NCI-H748 treated with DMSO at 0.1 percent for 48 hours (cell line): ENCODE results near the gene APBA1.

Experiments used
- DNase-seq: peaks from one replicate; lab custom pipeline; 2025; lab: John Stamatoyannopoulos, UW

APBA1 gene

DNA sequence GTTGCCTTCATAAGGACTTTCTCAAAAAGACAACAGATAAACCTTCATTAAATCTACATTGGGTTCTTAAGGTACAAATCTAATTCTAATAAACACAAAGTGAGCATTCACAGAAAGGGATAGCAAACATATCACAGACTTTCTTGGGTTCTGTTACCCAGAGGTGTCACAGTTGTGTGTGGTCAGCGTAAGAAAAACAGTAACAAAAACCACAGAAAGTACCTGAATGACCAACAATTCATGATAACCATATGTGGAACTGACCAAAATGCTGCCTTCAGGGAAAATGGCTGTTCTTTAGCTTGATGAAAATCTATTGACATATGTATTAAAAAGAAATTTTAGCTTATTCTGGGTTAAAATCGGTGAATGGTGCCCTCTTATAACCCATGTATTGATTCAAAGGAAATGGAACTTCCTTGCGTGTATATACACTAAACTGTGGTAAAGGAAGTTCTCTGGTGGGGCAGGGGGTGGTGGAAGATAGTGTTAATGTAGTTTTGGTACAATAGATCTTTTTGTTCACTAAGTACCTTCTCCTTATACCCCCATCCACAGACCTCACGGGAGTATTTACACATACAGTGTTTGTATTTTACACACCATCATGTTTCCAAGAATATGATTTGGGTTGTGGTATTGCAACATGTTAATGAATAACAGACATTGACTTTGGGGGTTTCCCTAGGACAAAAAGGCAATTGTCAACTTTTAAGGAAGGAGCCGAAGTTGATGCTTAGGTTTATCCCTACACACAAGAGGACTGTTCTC, 152.5 kb downstream of the APBA1 start:
- DNase-seq, result no peak

DNA sequence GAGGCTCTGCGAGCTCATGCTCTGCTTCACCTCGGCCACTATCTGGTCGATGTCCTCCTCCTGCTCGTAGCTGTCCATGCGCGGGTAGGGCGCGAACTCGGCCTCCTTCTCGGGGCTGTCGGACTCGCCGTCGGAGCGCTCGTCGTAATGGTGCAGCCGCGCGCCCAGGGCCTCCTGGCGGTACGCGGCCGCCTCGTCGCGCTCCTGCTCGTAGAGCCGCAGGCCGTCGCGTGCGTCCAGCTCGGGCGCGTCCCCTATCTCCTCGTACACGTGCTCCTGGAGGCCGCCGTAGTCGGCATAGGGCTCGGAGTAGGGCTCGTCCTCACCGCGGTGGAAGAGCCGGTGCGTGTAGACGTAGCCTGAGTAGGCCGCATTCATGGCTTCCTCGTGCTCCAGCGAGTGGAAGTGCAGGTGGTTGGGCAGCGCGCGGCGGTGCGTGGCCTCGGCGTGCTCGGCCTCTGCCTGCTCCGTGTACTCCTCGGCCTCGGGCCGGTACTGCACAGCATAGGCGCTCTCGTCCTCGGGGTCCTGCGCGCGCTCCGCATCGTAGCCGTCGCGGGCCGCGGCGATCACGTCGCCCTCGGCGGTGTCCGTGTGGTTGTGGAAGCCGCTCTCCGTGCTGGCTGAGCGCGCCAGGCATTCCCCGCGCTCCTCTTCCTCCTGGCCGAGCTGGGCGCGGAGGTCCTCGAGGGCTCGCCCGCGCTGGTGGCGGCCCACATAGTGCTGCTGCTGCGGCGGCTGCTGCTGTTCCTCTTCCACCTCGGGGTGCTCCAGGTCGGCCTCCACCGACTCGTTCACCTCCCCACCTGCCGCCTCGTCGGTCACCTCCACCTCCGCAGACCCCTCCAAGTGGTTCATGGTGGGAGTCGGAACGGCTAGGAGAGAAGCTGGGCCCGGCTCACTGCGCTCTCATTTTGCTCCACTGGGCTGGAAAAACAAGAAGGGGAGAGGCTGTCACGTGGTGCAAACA, 155.5 kb downstream of the APBA1 start:
- no peak for DNase-seq

DNA sequence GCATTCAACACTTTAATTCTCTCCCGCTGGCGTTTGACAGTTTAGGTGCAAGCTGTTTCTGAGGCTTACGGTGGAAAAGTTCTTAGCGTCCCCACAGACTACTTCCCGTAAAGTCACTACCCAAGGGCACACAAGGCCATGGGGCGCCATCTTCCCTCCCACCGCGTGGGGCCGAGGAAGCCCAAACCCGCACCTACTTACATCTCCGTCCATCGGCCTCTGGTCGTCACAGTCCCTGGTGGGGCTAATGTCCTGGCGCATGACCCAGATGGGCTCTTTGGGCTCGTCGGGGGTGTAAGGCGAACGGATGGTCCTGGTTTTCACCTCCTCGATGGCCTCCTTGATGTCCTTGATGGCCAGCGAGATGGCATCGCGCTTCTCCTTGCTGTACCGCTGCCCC, 156.4 kb downstream of the APBA1 start:
- no peak for DNase-seq

DNA sequence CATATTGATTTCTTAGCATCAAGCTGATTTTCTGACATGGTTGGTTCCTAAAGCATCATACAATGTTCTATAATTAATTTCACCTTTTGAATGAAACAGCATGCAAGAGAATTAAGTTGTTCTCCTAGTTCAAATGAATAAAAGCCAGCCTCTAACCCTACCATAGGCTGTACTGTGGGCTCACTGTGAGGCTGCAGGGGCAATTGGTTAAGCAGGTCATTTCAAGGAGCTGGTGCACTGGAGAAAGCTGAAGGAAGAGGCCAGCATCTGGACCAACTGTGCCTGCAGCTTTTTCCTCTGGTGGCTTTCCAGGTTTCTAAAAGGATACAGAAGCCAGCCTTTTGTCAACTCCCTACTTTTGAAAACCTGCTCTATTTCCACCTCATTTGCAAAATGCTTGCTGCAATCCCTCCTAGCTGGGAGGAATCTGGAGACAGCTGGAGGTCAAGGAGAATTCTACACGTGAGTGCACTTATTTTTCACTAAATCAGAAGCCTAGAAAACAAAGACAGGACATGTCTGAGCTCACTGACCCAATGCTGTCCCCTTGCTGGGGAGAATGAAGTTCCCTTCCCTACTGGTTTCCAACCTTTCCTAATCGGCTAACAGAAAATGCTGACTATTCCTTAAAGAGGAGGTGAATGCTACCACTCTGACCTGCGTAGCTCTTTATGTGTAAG, 158.9 kb downstream of the APBA1 start:
- DNase-seq, result no peak

DNA sequence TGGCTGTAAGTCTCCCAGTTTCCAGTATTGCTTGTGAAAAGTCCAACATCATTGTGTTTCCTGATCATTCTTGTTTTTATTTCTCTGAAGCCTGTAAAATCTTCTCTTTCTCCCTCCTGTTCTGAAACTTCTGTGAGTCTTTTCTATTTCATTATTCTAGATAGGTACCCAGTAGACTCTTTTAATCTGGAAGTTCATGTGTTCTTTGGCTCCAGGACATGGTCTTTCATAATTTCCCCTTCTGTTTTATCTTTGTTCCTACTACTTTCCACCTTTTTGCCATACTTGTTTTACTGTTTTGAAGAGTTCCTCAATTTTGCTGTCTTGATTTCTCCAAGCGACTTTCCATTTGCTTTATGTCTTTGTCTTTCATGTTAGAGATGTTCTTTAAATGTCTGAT, 168.1 kb downstream of the APBA1 start:
- no peak for DNase-seq

DNA sequence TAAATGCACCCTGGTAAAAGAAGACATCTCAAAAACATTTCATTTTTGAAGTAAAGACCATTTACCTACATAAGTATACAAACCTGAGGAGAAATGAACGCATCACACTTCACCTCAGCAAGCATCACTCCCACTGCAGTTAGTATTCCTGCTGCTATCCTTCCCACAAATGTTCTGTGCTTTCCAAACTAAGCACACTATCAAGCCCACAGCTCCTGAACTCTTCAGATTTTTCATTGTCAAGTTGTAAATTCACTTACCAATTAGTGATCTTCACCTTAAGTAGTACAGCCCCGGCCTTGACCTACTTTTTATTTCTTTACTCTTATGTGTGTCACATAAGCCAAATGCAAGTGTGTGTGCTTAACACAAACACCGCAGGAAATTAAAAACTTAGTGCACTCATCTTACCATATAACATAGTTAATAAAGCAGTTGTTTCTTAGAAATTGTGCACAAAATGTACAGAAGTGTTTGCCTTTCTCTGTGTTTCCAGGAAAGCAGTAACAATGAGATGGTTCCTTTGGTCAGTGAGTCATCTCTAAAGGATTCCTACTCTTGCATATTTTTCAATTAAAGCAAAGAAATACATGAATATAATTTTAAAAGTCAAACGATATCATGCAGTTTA, 169.4 kb downstream of the APBA1 start:
- no peak for DNase-seq

DNA sequence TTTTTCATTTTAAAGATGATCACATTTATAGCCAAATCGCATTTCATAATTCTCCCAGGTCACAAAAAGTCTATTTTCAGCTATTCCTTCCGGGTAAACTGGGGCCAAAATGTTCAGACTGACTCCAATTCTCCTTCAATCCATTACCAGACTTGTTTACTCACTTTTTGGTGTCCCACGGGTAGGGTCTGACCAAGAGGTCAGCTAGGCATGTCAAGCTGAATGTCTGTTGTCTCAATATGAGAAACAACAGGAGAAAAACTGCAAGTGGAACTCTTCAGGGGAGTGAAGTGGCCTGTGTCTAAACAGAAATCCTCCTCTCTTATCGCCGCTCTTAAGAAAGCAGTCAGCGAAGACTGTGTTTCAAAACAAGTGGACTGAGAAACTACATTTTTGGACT, 171.3 kb downstream of the APBA1 start:
- no peak for DNase-seq

DNA sequence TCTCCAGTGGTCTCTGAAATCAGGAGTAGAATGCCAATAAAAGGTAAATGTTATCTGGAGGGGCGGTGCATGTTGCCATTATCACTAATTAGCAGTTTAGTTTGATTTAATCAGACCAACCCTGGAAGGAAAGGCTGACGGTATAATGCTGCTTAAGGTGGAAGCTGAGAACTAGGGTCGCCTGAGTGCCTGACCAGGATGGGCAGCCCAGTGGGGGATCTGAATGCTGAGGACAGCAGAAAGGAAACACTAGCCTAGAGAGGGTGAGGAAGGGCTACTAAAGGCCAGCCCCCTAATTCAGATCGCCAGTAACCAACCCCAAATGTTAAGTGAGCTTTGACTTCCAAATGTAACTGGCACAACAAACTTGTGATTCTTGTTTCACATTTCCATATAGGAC, 172.2 kb downstream of the APBA1 start:
- no peak for DNase-seq

DNA sequence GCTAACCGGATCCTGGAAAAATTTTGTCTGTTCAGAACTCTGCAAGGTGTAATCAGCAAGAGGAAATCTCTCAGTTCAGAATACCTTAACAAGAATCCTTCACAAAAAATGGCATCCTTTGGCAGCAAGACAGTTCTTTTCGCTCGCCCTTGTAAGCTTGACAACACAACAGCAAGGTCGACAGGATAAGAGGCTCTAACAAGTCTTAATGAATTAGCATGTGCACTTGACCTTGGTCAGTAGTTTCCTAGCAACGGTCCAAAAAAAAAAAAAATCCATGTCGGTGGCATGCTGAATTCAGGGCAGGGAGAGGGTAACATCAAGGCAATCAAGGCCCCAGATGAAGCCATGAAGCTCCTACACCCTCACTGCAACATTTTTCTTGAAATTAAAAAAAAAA, 172.8 kb downstream of the APBA1 start:
- peak; percentile 36 for DNase-seq

DNA sequence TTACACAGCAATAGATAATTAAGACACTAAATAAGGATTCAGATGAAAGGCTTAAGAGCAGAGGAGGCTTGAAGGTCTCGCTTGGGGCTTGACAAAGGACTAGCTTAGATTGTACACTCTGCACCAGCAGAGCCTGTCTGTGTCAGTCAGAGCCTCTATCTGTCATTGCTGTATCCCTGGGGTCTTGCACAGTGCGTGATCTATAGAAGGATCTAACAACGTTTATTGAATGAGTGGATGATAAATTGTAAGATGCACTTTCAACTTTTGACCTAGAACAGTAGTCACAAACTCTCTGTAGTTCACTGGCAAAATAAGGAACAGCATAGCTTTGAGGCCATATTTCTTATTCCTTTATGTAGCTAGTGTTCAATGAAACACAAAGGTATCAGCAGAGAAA, 173.7 kb downstream of the APBA1 start:
- no peak for DNase-seq

DNA sequence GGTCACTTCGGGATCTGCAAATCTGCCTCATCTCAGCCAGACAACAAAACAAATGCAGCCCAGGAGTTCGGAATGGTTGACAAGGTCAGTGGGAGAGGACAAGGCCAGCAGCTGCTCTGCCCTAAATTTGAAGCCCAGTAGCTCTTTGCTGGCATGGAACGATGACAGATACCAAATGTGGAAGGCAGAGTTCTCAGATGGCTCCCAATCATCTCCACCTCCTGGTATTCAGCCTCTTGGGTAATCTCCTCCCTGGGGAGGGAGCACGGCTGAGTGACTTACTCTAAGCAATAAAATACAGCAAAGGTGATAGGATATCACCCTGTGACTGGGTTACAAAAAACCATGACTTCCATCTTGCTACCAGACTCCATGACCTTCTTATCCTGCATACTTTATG, 174.4 kb downstream of the APBA1 start:
- no peak for DNase-seq

DNA sequence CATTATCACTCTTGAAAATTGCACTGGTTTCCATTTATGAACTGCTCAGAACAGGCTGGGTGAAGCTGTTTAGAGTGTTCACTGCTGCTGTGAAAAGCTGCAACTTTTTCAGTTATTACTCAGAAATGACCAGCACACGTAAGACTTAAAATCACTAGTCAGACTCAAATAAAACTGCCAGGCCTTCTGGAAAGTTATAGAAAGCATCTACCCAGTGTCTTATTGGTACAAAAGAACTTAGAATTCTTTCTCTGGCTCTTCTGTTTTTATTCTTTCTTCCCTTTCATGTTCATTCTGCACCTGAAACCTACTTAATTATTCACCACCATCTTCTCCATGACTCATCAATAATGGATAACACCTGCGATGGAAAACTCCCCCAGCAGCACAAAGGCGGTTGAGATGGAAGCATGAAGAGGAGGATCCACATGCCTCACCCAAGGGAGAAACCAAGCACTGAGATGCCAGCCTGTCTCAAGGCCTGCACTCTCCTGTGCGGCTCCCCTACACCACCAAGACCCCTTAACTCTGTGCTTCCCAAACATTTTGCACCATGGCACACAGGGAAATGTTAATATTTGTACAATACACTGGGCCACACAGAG, 175.2 kb downstream of the APBA1 start:
- no peak for DNase-seq

DNA sequence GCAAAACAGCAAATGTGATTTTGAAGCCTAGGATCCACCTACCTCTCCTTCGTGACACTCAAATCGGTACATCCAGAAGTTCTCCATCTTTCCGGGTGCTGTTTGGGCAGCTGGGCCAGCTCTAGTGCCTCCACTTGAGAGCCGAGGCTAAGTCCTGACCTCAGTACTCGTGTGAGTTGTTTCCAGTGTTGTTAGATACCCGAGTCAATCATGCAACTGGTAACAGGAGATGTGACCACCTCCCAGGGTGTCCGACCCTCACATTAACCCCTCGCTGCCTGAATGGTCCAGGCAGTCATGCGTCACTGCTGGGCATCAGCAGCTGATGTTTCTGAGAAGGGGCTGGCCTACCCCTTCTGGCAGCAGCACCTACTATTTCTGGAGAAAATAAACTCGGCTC, 176.9 kb downstream of the APBA1 start:
- DNase-seq, result no peak

DNA sequence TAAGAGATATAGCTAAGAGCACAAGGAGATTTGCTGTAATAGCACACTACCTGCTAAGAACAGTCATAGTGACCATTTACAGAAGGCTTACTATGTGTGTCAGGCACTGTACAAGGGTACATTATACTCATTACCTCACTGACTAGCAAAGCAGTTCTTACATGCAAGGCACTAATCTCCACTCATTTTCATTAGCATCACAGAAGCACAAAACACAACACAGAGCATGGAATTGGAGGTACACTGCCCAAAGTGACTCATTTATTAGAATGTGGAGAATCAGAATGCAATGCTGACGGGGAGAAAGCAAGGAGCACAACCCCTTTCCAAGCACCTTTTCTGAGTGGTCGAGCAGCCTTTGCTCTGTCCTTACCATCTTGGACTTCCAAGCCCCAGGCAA, 177.4 kb downstream of the APBA1 start:
- DNase-seq, result no peak

DNA sequence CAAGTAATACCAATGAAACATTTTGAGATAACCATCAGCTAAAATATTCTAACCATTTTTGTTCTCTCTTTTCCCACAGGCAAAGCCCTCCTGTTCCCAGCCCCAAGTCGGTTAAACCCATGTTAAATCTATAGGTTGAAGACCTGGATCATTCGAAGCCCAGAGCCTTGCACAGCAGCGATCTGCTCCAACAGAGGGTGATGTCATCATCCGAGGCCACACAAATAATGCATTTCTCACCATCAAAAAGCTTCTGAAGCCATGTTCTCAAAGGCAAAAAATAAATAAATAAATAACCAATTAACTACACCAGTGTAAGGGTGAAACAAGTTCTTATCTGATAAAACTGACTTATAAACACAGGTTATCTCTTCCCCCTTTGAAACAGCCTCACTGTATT, 178.0 kb downstream of the APBA1 start:
- DNase-seq, result no peak

DNA sequence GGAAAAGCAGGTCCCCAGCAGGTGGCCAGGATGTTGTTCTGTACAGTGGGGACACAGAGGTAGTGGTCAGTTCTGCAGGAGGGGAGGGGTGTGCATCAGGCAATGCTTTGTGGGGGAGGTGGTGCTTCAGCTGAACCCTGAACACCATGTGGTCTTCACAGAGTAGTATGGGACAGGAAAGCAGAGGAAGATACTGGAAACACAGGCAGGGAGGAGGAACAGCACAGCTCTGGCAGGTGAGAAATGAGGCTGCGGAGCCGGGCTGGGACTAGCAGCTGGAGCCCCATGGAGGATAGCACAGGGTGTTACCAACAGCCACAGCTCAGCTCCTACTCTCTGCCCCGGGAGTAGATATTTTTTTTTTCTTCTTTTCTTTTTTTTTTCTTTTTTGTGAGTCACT, 185.7 kb downstream of the APBA1 start:
- DNase-seq, result no peak

DNA sequence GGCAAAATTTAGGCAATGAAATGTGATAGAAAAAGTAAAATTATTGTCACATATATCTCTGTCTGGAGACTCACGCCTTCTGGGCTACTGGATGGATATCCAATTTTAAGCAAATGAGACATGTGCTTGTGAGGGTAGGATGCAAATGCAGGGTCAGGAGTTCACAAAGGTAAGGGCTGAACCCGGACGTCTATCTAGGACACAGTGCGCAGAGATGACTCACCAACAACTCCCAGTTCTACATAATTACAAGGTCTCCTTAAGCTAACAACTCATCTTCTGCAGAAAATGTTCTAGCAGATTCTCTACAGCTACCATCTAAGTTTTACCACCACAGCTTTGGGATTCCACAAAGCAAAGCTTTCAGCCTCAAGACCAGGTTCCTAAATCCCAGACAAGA, 186.7 kb downstream of the APBA1 start:
- no peak for DNase-seq

DNA sequence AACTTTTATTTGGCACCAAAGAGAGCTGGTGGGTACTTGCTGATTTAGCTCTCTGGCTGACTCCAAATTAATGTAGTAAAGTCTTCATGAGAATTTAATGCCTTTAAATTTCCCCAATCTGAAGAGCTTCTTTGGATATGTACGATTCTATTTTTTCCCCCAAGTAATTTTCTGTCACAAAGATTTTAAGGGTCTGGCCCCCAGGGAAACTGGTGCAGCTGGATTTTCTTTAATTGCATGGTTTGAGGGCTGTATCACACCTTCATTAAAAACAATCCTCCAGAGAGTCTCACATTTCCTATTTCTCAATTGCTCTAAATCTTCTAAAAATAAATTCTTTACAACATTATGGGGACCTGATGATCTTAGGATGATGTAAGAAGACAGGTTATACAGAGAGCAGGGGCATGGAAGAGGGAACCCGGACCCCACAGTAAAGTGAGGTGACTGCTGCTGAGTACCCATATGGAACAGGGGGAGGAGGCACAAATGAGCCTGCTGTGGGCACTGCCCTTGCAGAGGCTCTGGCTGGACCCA, 188.2 kb downstream of the APBA1 start:
- DNase-seq, result no peak

DNA sequence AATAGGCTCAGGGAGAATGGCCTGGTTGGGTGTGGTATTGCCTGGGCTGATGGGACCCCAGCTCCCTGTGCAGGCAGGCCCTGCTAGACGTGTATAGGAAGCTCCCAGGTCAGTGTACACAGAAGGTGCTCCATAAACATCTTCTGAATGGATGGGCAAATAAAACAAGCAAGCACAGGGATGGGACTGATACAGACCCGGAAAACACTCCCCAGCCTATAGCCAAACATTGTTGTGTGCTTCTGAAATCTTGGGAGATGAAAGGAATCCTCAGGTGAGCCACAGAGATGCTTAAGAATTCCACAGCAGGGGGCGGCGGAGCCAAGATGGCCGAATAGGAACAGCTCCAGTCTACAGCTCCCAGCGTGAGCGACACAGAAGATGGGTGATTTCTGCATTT, 195.4 kb downstream of the APBA1 start:
- DNase-seq, result peak; percentile 28

DNA sequence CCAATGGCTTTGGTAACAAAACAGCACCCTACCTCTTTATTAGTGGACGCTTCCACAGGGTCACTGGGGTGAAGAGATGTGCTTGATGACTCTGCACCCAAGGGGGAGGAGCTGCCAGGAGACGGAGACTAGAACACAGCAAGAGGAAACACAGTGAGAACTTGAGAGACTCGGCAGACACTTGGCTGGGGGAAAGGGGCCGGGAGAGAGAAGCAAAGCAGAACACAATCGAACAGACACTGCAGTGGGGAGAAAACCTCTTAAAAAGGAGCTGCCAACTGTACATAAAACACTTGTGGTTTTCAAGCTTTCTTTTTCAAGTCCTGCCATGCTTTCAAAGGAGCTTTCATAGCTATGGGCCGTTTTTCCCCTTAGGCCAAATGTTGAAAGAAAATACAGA, 196.2 kb downstream of the APBA1 start:
- DNase-seq, result no peak

DNA sequence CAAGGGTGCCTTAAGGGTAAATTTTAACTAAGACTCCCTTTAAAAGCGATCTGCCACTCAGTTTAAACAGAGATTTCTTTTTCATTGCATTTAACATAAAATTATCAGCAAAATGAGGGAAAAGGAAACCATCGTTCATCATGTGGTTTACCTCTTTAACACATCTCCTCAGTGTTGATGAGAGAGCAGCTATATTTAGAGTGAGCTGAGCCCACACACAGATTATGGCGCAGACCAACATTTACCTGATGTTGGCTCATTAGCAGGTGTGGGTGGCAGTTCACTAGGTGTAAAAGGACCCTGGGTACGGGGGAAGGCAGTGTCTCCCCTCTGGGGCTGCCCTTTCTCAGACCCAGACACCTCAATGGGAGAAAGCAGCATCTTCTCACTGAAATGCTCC, 197.3 kb downstream of the APBA1 start:
- no peak for DNase-seq
